K562 (cell line): Measurements from ENCODE around the gene DENND1A. TPM values are rescaled to one million over a fixed set of nuclear protein-coding genes. Genes with fewer than 3 reads are reported as not detected.

ENCODE experiments used
- ETV6 ChIP-seq, 3 experiments: fragments of 150-350 bp in 1 of 3; sonication (generic) in 1 of 3; formaldehyde crosslinking in 1 of 3; IDR thresholded peaks; 2 replicates each; pipeline versions ENCODE4 v1.6.1 to v1.8.0; 2014 to 2022; ENCODE audit warnings: borderline replicate concordance in 2 of 3, low read depth in 2 of 3, antibody characterized with exemption in 1 of 3, low read length in 1 of 3, mild to moderate bottlenecking in 1 of 3, missing genetic modification reagents in 1 of 3
- GATAD2B ChIP-seq: fragments of 450-650 bp; IDR thresholded peaks from 2 replicates; pipeline ENCODE4 v1.6.1; 2017; ENCODE audit warnings: mild to moderate bottlenecking, borderline replicate concordance
- KAT7 ChIP-seq: sonication (generic); formaldehyde crosslinking; IDR thresholded peaks from 2 replicates; pipeline ENCODE4 v1.8.0; 2022; ENCODE audit warnings: missing genetic modification reagents, mild to moderate bottlenecking, borderline replicate concordance
- MITF ChIP-seq: IDR thresholded peaks from 2 replicates; pipeline ENCODE4 v1.6.1; 2014; ENCODE audit warnings: antibody characterized with exemption
- MNT ChIP-seq, 2 experiments: fragments of 450-650 bp; conservative IDR thresholded peaks; 2 replicates each; pipeline ENCODE4 v1.6.1; 2017; ENCODE audit warnings: mild to moderate bottlenecking in 2 of 2, moderate library complexity in 2 of 2
- MYC ChIP-seq, 2 experiments: fragments of 250-450 bp in 1 of 2; sonication (Bioruptor Pico) in 1 of 2; IDR thresholded peaks; 2 replicates each; pipeline versions ENCODE4 v1.5.1 to v1.6.1; 2012 to 2021; ENCODE audit warnings: low read depth in 2 of 2, borderline replicate concordance in 1 of 2, improper control_type of control experiment in 1 of 2, low read length in 1 of 2, mild to moderate bottlenecking in 1 of 2, moderate library complexity in 1 of 2
- NEUROD1 ChIP-seq: fragments of 150-350 bp; IDR thresholded peaks from 2 replicates; pipeline ENCODE4 v1.6.1; 2014; ENCODE audit warnings: borderline replicate concordance, low read length, low read depth; ENCODE audit not compliant: partially characterized antibody
- PHF20 ChIP-seq: fragments of 450-650 bp; IDR thresholded peaks from 2 replicates; pipeline ENCODE4 v1.6.1; 2018; ENCODE audit not compliant: partially characterized antibody
- ZBTB40 ChIP-seq, 2 experiments: fragments of 450-650 bp in 1 of 2; sonication (generic) in 1 of 2; formaldehyde crosslinking in 1 of 2; IDR thresholded peaks; 2 replicates each; pipeline versions ENCODE4 v1.7.1 to v1.9.0; 2016 to 2022; ENCODE audit warnings: inconsistent platforms in 1 of 2, mild to moderate bottlenecking in 1 of 2, missing genetic modification reagents in 1 of 2
- ZBTB7A ChIP-seq: IDR thresholded peaks from 2 replicates; pipeline ENCODE4 v1.6.1; 2011; ENCODE audit warnings: low read depth, mild to moderate bottlenecking, low read length, moderate library complexity, borderline replicate concordance; ENCODE audit not compliant: control insufficient read depth
- polyA plus RNA-seq, 8 experiments: library from polyadenylated mRNA; depleted of rRNA in 4 of 8; stranded (reverse) in 5 of 8; unstranded in 3 of 8; fragments of >200 nt; fragmentation: Nextera tagmentation in 2 of 8; fragmentation: Illumina TruSeq in 1 of 8; extraction: Ambion mirVana in 2 of 8; extraction: Trizol in 1 of 8; gene quantifications; 2 replicates each; pipeline versions ENCODE4 v1.2.1 to v1.2.3, GENCODE V29; 2011 to 2014; ENCODE audit warnings: inconsistent platforms in 1 of 8, missing spikeins in 1 of 8
- total RNA-seq, 7 experiments: library from RNA; depleted of rRNA in 6 of 7; stranded (reverse); fragments of >200 nt in 6 of 7; fragmentation: Illumina TruSeq in 2 of 7; extraction: Trizol in 2 of 7; gene quantifications; 2 replicates each; pipeline versions ENCODE4 v1.2.1 to v1.2.3, GENCODE V29; 2011 to 2021; ENCODE audit warnings: low replicate concordance in 1 of 7

Gene DENND1A
- total and polyA plus RNA-seq, 9 of the 15 experiments (the other 6 are each of a cell fraction or from before 2014, with no cell fraction given): 7.6 to 29.5 (median 15.7) TPM

GRCh38 chr9:123929870-123930831 lies at the start of gene DENND1A (continued):
- peak; percentile 52; the same call in 1 of the 2 replicates for TF ChIP-seq ZBTB40 (IDR thresholded peaks at IDR 0.05)
- no peak for TF ChIP-seq ZBTB40 (CRISPR knock-in tag; IDR thresholded peaks at IDR 0.05)
- TF ChIP-seq KAT7 (CRISPR knock-in tag): no peak
- TF ChIP-seq GATAD2B: peak; percentile 68; the same call in 1 of the 2 replicates
- TF ChIP-seq ZBTB7A: peak; percentile 66; the same call in 1 of the 2 replicates
- TF ChIP-seq ETV6 (IDR thresholded peaks at IDR 0.05; ENCODE audit: borderline replicate concordance in 1 of 2, low read depth in 2 of 2, low read length in 1 of 2): no peak
- no peak for TF ChIP-seq ETV6 (CRISPR knock-in tag; IDR thresholded peaks at IDR 0.05; ENCODE audit: borderline replicate concordance)
- no peak for TF ChIP-seq MITF
- TF ChIP-seq PHF20: peak; percentile 47
- peak; percentile 20 to 40; a peak in 1 of 4 replicates for TF ChIP-seq MNT (conservative IDR thresholded peaks at IDR 0.05)
- TF ChIP-seq MYC (IDR thresholded peaks at IDR 0.05; ENCODE audit: low read depth, low read length): peak; percentile 7; the same call in 1 of the 2 replicates
- no peak for TF ChIP-seq MYC (CRISPR knock-in tag; IDR thresholded peaks at IDR 0.05; ENCODE audit: borderline replicate concordance, low read depth)
- no peak for TF ChIP-seq NEUROD1
